GM12874 (cell line): ENCODE results near the gene PLXDC2.

Experiments used
- CTCF ChIP-seq: IDR thresholded peaks from 2 replicates; pipeline ENCODE4 v1.5.1; 2011; ENCODE audit warnings: low read depth, mild to moderate bottlenecking, control low read depth, low read length, moderate library complexity; ENCODE audit not compliant: insufficient read depth

PLXDC2 gene

GRCh38 chr10:19983880-19984565 is 167.8 kb downstream of the PLXDC2 start:
- TF ChIP-seq CTCF = no peak

DNA sequence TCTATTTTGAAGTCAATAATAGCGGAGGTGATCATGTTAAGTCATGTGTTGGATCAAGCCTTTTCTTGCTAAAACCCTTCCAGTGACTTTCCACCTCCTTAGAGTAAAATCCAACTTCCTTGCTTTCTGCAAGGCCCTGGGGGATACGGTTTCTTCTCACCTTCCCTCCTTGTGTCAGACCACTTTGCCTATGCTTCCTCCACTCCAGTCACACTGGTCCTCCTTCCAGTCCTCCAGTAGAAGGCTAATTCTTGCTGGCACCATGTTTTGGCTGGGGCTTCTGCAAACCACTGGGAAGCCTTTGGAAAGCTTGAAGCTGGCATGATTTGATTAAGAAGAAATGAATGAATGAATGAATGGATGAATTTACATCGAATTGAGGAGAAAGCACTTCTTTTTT is 169.5 kb downstream of the PLXDC2 start:
- TF ChIP-seq CTCF = no peak

DNA sequence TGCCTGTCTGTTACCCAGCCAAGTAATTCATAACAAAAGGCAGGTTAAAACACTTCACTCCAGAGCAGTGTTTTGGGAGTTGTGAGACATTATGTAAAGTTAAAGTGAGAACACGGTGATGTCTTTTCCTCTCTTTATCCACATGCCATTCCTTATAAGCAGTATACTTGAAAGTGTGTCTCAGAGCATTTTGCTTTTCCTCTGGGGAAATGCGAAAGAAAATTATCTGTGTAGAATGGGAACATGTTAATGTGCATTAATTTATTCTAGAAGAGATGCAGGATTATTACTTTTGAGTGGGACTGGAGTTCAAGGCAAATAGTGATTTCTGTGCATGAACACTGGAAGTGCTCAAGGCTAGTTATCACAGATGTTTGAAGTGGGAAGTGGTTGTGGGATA is 170.4 kb downstream of the PLXDC2 start:
- TF ChIP-seq CTCF = no peak

DNA sequence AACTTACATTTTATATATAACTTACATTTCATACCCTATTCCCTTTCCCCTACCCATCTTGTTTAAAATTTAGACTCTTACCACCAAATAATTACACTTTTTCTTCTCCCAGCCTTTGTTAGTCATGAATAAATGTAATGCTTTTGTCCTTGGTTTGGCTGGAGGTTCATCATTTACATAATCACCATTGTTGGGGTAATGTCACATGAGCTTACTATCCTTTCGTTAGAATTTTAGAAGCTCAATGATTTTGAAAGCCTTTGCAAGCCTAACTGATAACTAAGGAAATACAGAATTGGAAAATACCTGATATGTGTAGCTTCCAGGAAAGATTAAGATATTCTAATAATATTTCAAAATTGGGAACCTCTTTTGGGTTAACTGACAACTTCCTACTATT is 171.7 kb downstream of the PLXDC2 start:
- no peak for TF ChIP-seq CTCF

DNA sequence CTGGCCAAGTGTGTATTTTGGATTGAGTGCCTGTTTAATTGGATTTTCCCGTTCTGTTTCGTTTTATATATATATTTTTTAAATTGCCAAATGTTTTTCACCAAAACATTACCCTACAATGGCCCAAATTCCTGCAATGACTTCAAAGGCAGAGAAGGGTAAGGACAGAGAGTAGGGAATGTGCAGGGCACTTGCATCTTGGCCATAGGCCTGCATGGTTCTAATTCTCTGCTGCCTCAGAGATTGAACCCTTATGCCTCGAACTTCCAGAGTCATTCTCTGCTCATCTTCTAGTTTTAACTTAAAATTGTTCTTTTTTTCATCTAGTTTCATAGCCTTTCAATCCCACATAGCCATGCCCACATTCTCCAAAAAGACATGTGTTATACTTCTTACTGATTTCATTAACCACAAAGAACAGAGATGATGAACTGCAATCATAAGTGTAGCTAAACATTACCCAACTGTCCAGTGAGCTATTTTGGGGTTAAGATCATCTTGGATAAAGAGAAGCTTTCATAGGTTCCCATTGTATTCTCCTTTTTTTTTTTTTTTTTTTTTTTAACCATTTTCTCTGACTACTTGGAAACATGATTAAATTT is 177.6 kb downstream of the PLXDC2 start:
- TF ChIP-seq CTCF = no peak

GRCh38 chr10:19998482-19998881 is 182.2 kb downstream of the PLXDC2 start:
- no peak for TF ChIP-seq CTCF

DNA sequence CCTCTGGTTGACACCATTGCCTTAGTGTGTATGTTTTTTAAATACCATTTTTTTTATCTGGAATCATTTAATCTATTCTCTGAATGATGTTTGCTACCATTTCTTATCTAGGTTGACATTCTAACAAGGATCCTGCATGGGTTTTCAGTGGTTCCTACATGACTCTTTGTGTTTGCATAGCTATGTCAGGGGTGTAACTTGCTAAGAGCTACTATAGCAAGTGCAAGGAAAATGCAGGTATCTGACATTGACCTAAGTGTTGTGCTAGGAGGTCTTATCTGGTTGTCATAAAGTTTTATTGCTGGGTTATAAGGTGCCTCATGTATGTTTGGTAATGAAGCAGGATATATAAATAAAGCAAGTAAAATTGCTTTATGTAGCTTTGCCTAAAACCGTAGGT is 183.2 kb downstream of the PLXDC2 start:
- TF ChIP-seq CTCF = no peak

DNA sequence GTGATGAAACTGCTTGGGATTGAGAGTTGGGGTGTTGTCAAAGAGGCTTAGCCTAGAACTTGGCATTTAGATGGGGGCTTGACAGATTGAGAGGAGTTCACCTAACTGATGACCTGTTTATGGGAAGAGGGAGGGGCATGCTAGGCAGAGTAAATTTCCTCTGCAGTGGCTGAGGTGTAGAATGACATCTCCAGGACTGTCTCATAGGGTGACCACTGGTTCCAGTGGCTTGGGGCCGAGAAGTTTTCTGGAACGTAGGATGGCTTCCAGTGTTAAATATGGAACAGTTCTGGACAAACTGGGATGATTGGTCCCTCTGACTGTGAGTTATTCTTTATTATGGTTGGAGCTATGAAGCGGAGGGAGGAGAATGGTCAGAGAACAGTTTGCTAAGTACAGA is 186.4 kb downstream of the PLXDC2 start:
- no peak for TF ChIP-seq CTCF
